Thoracic aorta (tissue), 2 donors: ENCODE results near the gene KCNV2. TPM values are rescaled to one million over a fixed set of nuclear protein-coding genes. Genes with fewer than 3 reads are reported as not detected.

Source experiments
- ATAC-seq: fragments of 150-250 bp; one replicate; pipeline ENCODE4 v1.8.0; 2017; ENCODE audit warnings: low read depth; ENCODE audit not compliant: insufficient number of reproducible peaks, low FRiP score
- DNase-seq: peaks from one replicate; pipeline ENCODE4 v3.0.0-alpha.2; 2020; ENCODE audit warnings: low spot score
- H3K27ac ChIP-seq, 2 donors: fragments of 200-600 bp; sonication (generic); 1 replicate in 1 of 2; 2 replicates in 1 of 2; pipeline ENCODE4 v1.5.1; 2016; ENCODE audit warnings: mild to moderate bottlenecking in 2 of 2, moderate library complexity in 2 of 2
- H3K27me3 ChIP-seq: fragments of 200-600 bp; sonication (generic); replicated peaks from 2 replicates; pipeline ENCODE4 v1.6.0; 2016; ENCODE audit warnings: mild to moderate bottlenecking; ENCODE audit not compliant: insufficient read depth
- H3K36me3 ChIP-seq: fragments of 200-600 bp; sonication (generic); one replicate; pipeline ENCODE4 v1.5.1; 2016
- H3K4me1 ChIP-seq, 2 donors: fragments of 200-600 bp; sonication (generic); 1 replicate in 1 of 2; 2 replicates in 1 of 2; pipeline versions ENCODE4 v1.5.1 to v1.6.0; 2016; ENCODE audit warnings: low read depth in 2 of 2, mild to moderate bottlenecking in 1 of 2; ENCODE audit not compliant: control insufficient read depth in 1 of 2
- H3K4me3 ChIP-seq: fragments of 200-600 bp; sonication (generic); 2 replicates; pipeline ENCODE4 v1.5.1; 2016; ENCODE audit warnings: mild to moderate bottlenecking
- H3K9me3 ChIP-seq: fragments of 200-600 bp; sonication (generic); 2 replicates; pipeline ENCODE4 v1.5.1; 2016
- CTCF ChIP-seq: fragments of 200-600 bp; sonication (generic); IDR thresholded peaks from one replicate; pipeline ENCODE4 v1.5.1; 2019; ENCODE audit warnings: antibody characterized with exemption
- total RNA-seq, 2 donors: library from RNA; depleted of rRNA; stranded (reverse); fragments of >200 nt; gene quantifications; one replicate each; pipeline versions ENCODE4 v1.1.0 to v1.2.3, GENCODE V29; 2016

The KCNV2 gene
- total RNA-seq, 2 donors from 2014 or later = not detected

GRCh38 chr9:2718001-2718697 lies 839 bp downstream of the KCNV2 start:
- H3K27ac ChIP-seq = no peak overlapping the region
- no peak for TF ChIP-seq CTCF
- H3K27me3 ChIP-seq = no peaks in the 10 kb centered on the region
- H3K4me3 ChIP-seq = no peak overlapping the region
- H3K9me3 ChIP-seq = no peaks in the 10 kb centered on the region
- ATAC-seq (no peak), DNase-seq (no peak)
- no peaks in the 10 kb centered on the region for H3K4me1 ChIP-seq
- H3K36me3 ChIP-seq = no peaks in the 10 kb centered on the region

GRCh38 chr9:2718698-2719033 lies 1.4 kb downstream of the KCNV2 start:
- no peak for DNase-seq
- Histone ChIP-seq H3K27ac (no peak overlapping the region), H3K4me3 (no peak overlapping the region), H3K36me3 (no peaks in the 10 kb centered on the region), H3K9me3 (no peaks in the 10 kb centered on the region), H3K4me1 (no peaks in the 10 kb centered on the region), H3K27me3 (no peaks in the 10 kb centered on the region)
- TF ChIP-seq CTCF = no peak
- ATAC-seq = no peak

GRCh38 chr9:2720179-2720654 lies 2.9 kb downstream of the KCNV2 start:
- Histone ChIP-seq H3K9me3 (no peaks in the 10 kb centered on the region), H3K4me3 (no peak overlapping the region), H3K36me3 (no peaks in the 10 kb centered on the region), H3K27ac (no peak overlapping the region), H3K4me1 (no peaks in the 10 kb centered on the region), H3K27me3 (no peaks in the 10 kb centered on the region)
- ATAC-seq (no peak), DNase-seq (no peak)
- TF ChIP-seq CTCF = no peak

GRCh38 chr9:2722715-2723114 lies 5.4 kb downstream of the KCNV2 start:
- no peak overlapping the region for H3K27ac ChIP-seq
- no peaks in the 10 kb centered on the region for H3K9me3 ChIP-seq
- DNase-seq (no peak), ATAC-seq (no peak)
- H3K4me3 ChIP-seq = no peak overlapping the region
- no peaks in the 10 kb centered on the region for H3K27me3 ChIP-seq
- peaks cover 0 to 15% of the 10 kb centered on the region in 2 donors for H3K4me1 ChIP-seq
- H3K36me3 ChIP-seq = no peaks in the 10 kb centered on the region
- no peak for TF ChIP-seq CTCF

- H3K4me1 ChIP-seq = peaks cover 0 to 18% of the 10 kb centered on the region in 2 donors
- H3K27ac ChIP-seq = no peak overlapping the region
- H3K4me3 ChIP-seq = no peak overlapping the region
- no peak for ATAC-seq
- H3K36me3 ChIP-seq = no peaks in the 10 kb centered on the region
- no peaks in the 10 kb centered on the region for H3K27me3 ChIP-seq
- TF ChIP-seq CTCF = no peak
- no peaks in the 10 kb centered on the region for H3K9me3 ChIP-seq
- no peak for DNase-seq
Measured at GRCh38 chr9:2723376-2724065, 6.2 kb downstream of the KCNV2 start.
